T-helper 22 cell (primary cell): ENCODE data around the gene HNF1A.

Source experiments
- DNase-seq: peaks from one replicate; pipeline ENCODE4 v3.0.0-alpha.2; 2020; ENCODE audit warnings: low read depth

HNF1A gene

DNA sequence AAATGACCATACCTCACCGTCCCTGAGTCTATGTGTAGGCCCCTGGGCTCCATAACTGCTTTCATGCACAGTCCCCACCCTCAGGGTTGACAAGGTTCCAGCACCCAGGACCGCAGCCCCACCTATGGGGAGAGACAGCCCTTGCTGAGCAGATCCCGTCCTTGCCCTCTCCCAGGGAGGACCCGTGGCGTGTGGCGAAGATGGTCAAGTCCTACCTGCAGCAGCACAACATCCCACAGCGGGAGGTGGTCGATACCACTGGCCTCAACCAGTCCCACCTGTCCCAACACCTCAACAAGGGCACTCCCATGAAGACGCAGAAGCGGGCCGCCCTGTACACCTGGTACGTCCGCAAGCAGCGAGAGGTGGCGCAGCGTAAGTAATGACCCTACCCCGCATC is 10.3 kb downstream of the HNF1A start:
- DNase-seq: no peak

GRCh38 chr12:120989687-120990086 is 11.3 kb downstream of the HNF1A start:
- no peak for DNase-seq

DNA sequence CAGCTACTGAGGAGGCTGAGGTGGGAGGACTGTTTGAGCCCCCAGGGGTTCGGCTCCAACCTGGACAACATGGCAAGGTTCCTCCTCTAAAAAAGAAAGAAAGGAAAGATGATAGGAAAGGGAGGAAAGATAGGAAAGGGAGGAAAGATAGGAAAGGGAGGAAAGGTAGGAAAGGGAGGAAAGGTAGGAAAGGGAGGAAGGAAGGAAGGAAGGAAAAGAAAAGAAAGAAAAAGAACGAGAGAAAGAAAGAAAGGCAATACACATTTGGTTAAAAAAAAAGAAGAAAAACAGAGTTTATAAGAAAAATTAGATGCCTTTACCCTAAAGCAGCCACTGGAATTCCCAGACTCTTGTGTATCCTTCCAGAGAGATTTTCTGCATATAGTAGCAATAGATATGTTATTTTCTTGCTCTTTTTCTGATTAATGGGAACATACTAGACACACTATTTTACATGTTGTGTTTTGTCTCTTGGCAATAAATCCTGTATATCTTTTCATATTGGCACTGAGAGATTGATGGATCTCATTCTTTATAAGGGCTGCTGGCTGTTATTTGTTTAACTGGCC is 12.2 kb downstream of the HNF1A start:
- DNase-seq: no peak

- DNase-seq: no peak
Observed at GRCh38 chr12:120991965-120992364, 13.6 kb downstream of the HNF1A start.

DNA sequence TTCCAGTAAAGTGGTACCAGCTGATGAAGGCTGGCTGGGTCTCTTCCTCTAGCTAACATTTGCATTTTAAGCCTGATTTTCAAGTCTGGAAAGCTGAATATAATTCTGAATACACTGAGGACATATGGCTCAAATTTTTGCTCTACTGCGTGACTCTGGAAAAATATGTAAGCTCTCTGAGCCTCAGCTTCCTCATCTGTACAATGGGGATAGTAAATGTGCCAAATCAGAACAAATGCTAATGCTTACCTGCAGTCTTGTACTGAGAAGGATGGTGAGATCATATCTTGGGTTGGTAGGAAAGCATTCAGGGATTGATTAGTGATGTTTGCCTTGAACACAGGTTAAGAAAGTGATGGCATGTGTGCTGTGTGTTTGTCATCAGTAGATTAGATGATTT is 14.6 kb downstream of the HNF1A start:
- no peak for DNase-seq

DNA sequence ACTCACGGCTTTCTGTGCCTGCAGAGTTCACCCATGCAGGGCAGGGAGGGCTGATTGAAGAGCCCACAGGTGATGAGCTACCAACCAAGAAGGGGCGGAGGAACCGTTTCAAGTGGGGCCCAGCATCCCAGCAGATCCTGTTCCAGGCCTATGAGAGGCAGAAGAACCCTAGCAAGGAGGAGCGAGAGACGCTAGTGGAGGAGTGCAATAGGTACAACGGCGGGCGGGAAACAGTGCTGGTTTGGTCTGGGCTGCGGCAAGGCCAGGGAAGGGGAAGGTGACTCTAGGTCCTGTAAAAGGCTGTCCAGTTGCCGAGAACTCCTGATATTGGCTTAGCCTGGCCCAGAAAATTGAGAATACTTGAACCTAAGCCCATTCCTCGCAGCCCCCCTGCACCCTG is 15.2 kb downstream of the HNF1A start:
- no peak for DNase-seq

GRCh38 chr12:120994059-120994458 is 15.7 kb downstream of the HNF1A start:
- DNase-seq: no peak

GRCh38 chr12:120994589-120995337 is 16.4 kb downstream of the HNF1A start:
- DNase-seq: no peak

- no peak for DNase-seq
Observed at GRCh38 chr12:120996133-120996746, 17.9 kb downstream of the HNF1A start.

- DNase-seq: no peak
Observed at GRCh38 chr12:120997448-120997847, 19.1 kb downstream of the HNF1A start.

DNA sequence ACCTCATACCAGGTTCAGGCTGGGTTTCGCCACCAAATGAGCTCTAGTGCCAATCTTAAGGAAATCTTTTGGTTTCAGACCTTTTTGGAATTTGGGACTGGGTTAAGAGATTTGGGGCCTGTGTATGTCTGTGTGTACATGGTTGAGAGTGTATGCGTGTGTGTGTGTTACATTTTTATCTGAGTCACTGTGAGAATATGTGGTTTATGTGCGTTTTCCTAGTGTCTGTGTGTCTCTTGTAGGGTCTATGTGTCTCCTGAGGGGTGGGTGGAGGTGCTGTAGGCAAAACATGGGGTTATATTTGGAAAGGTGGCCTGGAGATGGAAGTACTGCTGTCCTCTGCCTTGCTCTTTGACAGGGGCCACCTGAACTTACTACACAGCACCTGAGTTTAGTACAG is 20.1 kb downstream of the HNF1A start:
- no peak for DNase-seq

- DNase-seq: no peak
Observed at GRCh38 chr12:120999191-121000120, 21.1 kb downstream of the HNF1A start.

GRCh38 chr12:121000530-121000929 is 22.2 kb downstream of the HNF1A start:
- no peak for DNase-seq

DNA sequence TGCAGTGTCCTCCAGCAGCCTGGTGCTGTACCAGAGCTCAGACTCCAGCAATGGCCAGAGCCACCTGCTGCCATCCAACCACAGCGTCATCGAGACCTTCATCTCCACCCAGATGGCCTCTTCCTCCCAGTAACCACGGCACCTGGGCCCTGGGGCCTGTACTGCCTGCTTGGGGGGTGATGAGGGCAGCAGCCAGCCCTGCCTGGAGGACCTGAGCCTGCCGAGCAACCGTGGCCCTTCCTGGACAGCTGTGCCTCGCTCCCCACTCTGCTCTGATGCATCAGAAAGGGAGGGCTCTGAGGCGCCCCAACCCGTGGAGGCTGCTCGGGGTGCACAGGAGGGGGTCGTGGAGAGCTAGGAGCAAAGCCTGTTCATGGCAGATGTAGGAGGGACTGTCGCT is 22.7 kb downstream of the HNF1A start:
- DNase-seq: no peak

DNA sequence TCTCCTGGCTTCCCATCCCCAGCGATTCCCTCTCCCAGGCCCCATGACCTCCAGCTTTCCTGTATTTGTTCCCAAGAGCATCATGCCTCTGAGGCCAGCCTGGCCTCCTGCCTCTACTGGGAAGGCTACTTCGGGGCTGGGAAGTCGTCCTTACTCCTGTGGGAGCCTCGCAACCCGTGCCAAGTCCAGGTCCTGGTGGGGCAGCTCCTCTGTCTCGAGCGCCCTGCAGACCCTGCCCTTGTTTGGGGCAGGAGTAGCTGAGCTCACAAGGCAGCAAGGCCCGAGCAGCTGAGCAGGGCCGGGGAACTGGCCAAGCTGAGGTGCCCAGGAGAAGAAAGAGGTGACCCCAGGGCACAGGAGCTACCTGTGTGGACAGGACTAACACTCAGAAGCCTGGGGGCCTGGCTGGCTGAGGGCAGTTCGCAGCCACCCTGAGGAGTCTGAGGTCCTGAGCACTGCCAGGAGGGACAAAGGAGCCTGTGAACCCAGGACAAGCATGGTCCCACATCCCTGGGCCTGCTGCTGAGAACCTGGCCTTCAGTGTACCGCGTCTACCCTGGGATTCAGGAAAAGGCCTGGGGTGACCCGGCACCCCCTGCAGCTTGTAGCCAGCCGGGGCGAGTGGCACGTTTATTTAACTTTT is 23.6 kb downstream of the HNF1A start:
- no peak for DNase-seq

- DNase-seq: no peak
Observed at GRCh38 chr12:121003650-121004049, 25.3 kb downstream of the HNF1A start.

- DNase-seq: no peak
Observed at GRCh38 chr12:121004253-121004815, 26.0 kb downstream of the HNF1A start.

DNA sequence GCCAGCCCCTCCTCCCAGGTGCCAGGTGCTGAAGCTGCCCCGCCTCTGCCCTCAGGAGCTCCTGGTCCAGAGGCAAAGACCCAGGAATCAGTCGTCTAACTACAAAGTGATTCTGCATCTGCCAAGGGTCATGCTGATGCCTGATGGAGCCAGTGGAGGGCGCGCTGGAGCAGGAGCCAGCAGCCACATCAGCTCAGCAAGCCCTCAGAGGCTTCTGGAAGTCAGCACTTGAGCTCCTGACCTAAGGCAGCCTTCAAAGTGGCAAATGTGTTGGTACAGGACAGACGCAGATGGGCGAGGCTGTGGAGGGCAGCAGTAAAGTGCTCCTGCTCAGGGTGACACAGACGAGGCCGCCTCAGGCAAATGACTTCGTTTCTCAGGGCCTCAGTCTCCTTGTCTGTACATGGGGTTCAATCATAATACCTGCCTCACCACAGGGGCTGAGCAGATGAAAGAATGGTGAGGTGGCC is 27.0 kb downstream of the HNF1A start:
- DNase-seq: no peak

GRCh38 chr12:121008347-121009098 is 30.2 kb downstream of the HNF1A start:
- DNase-seq: no peak

- DNase-seq: no peak
Observed at GRCh38 chr12:121009741-121010140, 31.4 kb downstream of the HNF1A start.

DNA sequence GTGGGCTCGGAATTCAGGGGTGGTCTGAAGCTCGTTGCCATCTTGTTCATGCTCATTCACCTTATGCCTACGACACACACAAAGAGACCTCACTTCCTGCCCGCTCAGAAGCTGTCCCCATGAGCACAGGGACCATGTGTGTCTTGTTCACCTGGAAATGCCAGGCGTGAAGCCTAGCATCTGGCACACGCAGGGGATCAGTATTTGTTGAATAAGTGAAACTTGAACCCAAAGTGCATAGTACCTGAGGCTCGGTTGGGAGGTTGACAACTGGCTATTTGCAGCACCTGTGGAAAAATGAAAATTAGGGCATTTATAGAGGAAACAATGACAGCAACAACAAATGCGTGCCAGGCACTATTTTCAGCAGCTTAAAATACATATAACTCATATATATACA is 32.5 kb downstream of the HNF1A start:
- no peak for DNase-seq
